ENCODE data around the gene CNKSR3. TPM values are rescaled to one million over a fixed set of nuclear protein-coding genes. Genes with fewer than 3 reads are reported as not detected.

CNKSR3 gene
- total and polyA plus RNA-seq, 2 of the 8 experiments (the other 6 are each of a cell fraction or from before 2014, with no cell fraction given), result 1.2 to 6.2 TPM

DNA sequence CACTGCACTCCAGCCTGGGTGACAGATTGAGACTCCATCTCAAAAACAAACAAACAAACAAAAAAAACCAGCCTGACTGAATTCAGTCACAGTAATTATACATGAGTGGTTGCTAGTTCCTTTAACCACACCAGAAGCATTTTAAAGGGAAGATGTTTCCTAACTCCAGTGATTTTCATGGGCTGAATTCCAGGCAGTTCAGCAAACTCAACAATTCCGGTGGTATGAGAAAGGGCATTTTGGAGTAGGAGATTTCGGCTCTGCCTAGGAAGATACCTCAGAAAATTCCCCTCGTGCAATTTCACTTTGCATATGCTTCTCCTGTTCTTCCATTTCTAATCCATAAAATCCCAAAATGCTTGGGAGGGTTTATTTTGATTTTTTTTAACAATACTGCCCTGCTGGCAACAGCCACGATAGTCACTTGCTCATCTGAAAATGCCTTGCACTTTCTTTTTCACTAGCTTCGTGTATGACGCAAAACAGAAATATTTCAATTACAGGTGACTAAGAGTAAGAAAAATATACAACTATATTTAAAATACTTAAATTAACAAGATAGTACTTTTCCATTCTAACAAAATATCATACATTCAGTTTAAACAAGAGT, 105.6 kb downstream of the CNKSR3 start:
- FAIRE-seq (no peak), DNase-seq (ENCODE audit: low read depth in 1 of 2, low spot score in 2 of 2) (no peak)
- Histone ChIP-seq H3K4me3 (ENCODE audit: extremely low read depth in 1 of 4, insufficient read depth in 2 of 4, low read depth in 3 of 4, low read length in 4 of 4) (no peak overlapping the region), H3K27me3 (replicated peaks in 1 of 4; ENCODE audit: control insufficient read depth in 3 of 4, extremely low read depth in 1 of 4, insufficient read depth in 3 of 4, low read length in 3 of 4) (no peaks in the 10 kb centered on the region), H3K23ac (ENCODE audit: insufficient read length) (no peak overlapping the region), H3K9ac (replicated peaks in 1 of 4; ENCODE audit: extremely low read depth in 1 of 4, low read depth in 3 of 4, low read length in 3 of 4) (no peak overlapping the region), H3K79me2 (ENCODE audit: control insufficient read depth in 1 of 2, insufficient read depth in 2 of 2, low read length in 2 of 2) (no peaks in the 10 kb centered on the region), H4K20me1 (replicated peaks in 1 of 2; ENCODE audit: control insufficient read depth in 1 of 2, insufficient read depth in 2 of 2, low read length in 2 of 2) (no peaks in the 10 kb centered on the region), H3K56ac (replicated peaks; ENCODE audit: insufficient read length, low read depth, low read length) (no peak overlapping the region), H4K5ac (ENCODE audit: insufficient read length, low read depth, low read length) (no peak overlapping the region), H4K8ac (ENCODE audit: extremely low read depth, insufficient read depth, low read length) (no peak overlapping the region), H3K14ac (ENCODE audit: insufficient read length) (no peak overlapping the region), H2BK15ac (ENCODE audit: low read length) (no peak overlapping the region), H4K91ac (replicated peaks; ENCODE audit: insufficient read length, low read length) (no peak overlapping the region), H2AFZ (ENCODE audit: low read length) (no peak overlapping the region), H3K18ac (ENCODE audit: extremely low read depth, low read length) (no peak overlapping the region), H2BK120ac (replicated peaks; ENCODE audit: low read depth, low read length) (no peak overlapping the region), H3K36me3 (ENCODE audit: control insufficient read depth in 2 of 4, insufficient read depth in 4 of 4, low read length in 3 of 4) (peaks cover 0 to 3% (median 0%) of the 10 kb centered on the region in 4 experiments; a peak in 1 of 8 replicates), H3K79me1 (ENCODE audit: low read depth, low read length) (no peaks in the 10 kb centered on the region), H3K27ac (ENCODE audit: low read depth, low read length) (no peak overlapping the region), H2AK5ac (ENCODE audit: low read depth, low read length) (no peak overlapping the region), H2BK12ac (ENCODE audit: low read depth, low read length) (no peak overlapping the region), H2BK5ac (ENCODE audit: low read depth, low read length) (no peak overlapping the region), H3K9me3 (ENCODE audit: insufficient read depth in 2 of 2, low read depth in 1 of 2, low read length in 1 of 2) (no peaks in the 10 kb centered on the region), H3K23me2 (ENCODE audit: low read depth, low read length) (no peaks in the 10 kb centered on the region), H3K4me2 (ENCODE audit: insufficient read depth in 1 of 2, low read depth in 2 of 2, low read length in 2 of 2) (no peak overlapping the region), H3K4ac (replicated peaks; ENCODE audit: insufficient read length, low read depth, low read length) (no peak overlapping the region), H2BK20ac (ENCODE audit: low read length) (no peak overlapping the region), H3K4me1 (replicated peaks in 1 of 4; ENCODE audit: control insufficient read depth in 3 of 4, insufficient read depth in 4 of 4, low read length in 3 of 4) (no peaks in the 10 kb centered on the region; a peak in 1 of 7 replicates)
- no peak for TF ChIP-seq RBBP5 (IDR thresholded peaks at IDR 0.05; ENCODE audit: borderline replicate concordance, low read depth, low read length)
- TF ChIP-seq, protein P1, sequence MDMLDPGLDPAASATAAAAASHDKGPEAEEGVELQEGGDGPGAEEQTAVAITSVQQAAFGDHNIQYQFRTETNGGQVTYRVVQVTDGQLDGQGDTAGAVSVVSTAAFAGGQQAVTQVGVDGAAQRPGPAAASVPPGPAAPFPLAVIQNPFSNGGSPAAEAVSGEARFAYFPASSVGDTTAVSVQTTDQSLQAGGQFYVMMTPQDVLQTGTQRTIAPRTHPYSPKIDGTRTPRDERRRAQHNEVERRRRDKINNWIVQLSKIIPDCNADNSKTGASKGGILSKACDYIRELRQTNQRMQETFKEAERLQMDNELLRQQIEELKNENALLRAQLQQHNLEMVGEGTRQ (IDR thresholded peaks at IDR 0.05; ENCODE audit: low read length), result no peak
- no peak for TF ChIP-seq SP4 (IDR thresholded peaks at IDR 0.05; ENCODE audit: low read length)
- no peak for TF ChIP-seq NANOG (IDR thresholded peaks at IDR 0.05; ENCODE audit: insufficient read depth, low read depth, low read length, poor library complexity, severe bottlenecking)
- ChIA-PET POLR2A (ENCODE audit: partially characterized antibody) (no interaction called here), CTCF (ENCODE audit: partially characterized antibody) (no interaction called here)
- WGBS, 2 experiments (ENCODE audit: extremely low coverage in 1 of 2, insufficient coverage in 1 of 2, insufficient read length in 1 of 2, insufficient replicate concordance in 2 of 2, low coverage in 1 of 2, low lambda C conversion rate in 2 of 2, missing lambda C conversion rate in 1 of 2), result 93% methylated on average over 6 of the region's 6 CpGs; no CpG with 5 or more reads in 1 of the 2 experiments
